Neuronal stem cell (in vitro differentiated cells): ENCODE results near the gene WHRN.

Source experiments
- DNase-seq: peaks from one replicate; pipeline ENCODE4 v3.0.0-alpha.2; 2013; ENCODE audit warnings: low spot score
- H2AFZ ChIP-seq: one replicate; pipeline ENCODE4 v1.6.1; 2013; ENCODE audit warnings: mild to moderate bottlenecking, low read length, inconsistent platforms
- H2AK5ac ChIP-seq: 2 replicates; pipeline ENCODE4 v1.6.1; 2013; ENCODE audit warnings: low read depth, mild to moderate bottlenecking, inconsistent platforms, low read length, moderate library complexity, mixed read lengths
- H2BK120ac ChIP-seq: 2 replicates; pipeline ENCODE4 v1.6.1; 2013; ENCODE audit warnings: low read depth, mild to moderate bottlenecking, inconsistent platforms, low read length, moderate library complexity, mixed read lengths
- H2BK12ac ChIP-seq: one replicate; pipeline ENCODE4 v1.6.1; 2013; ENCODE audit warnings: low read length, inconsistent platforms
- H2BK15ac ChIP-seq: 2 replicates; pipeline ENCODE4 v1.6.1; 2013; ENCODE audit warnings: mild to moderate bottlenecking, low read length, inconsistent platforms, mixed read lengths
- H2BK5ac ChIP-seq: one replicate; pipeline ENCODE4 v1.6.1; 2013; ENCODE audit warnings: inconsistent platforms, mild to moderate bottlenecking, low read length, moderate library complexity
- H3K14ac ChIP-seq: one replicate; pipeline ENCODE4 v1.6.1; 2013; ENCODE audit warnings: low read length, inconsistent platforms
- H3K18ac ChIP-seq: 2 replicates; pipeline ENCODE4 v1.6.1; 2013; ENCODE audit warnings: low read length, inconsistent platforms
- H3K23ac ChIP-seq: 2 replicates; pipeline ENCODE4 v1.6.1; 2013; ENCODE audit warnings: low read depth, mild to moderate bottlenecking, mixed read lengths, low read length, inconsistent platforms; ENCODE audit not compliant: poor library complexity
- H3K27ac ChIP-seq: replicated peaks from 3 replicates; pipeline ENCODE4 v1.5.1; 2013; ENCODE audit warnings: low read length, inconsistent platforms
- H3K27me3 ChIP-seq, 3 experiments: 2 replicates each; pipeline ENCODE4 v1.6.1; 2013; ENCODE audit warnings: low read length in 3 of 3, mild to moderate bottlenecking in 2 of 3, inconsistent platforms in 1 of 3, low read depth in 1 of 3, mixed read lengths in 1 of 3, moderate library complexity in 1 of 3; ENCODE audit not compliant: control insufficient read depth in 3 of 3, insufficient read depth in 3 of 3
- H3K36me3 ChIP-seq, 2 donors: replicated peaks in 1 of 2; 2 replicates each; pipeline ENCODE4 v1.6.1; 2013; ENCODE audit warnings: low read length in 2 of 2; ENCODE audit not compliant: control insufficient read depth in 2 of 2, insufficient read depth in 2 of 2
- H3K4ac ChIP-seq: 2 replicates; pipeline ENCODE4 v1.6.1; 2013; ENCODE audit warnings: inconsistent platforms, mild to moderate bottlenecking, low read length, moderate library complexity
- H3K4me1 ChIP-seq, 2 donors: 1 replicate in 1 of 2; 2 replicates in 1 of 2; pipeline ENCODE4 v1.6.1; 2013; ENCODE audit warnings: low read length in 2 of 2, low read depth in 1 of 2; ENCODE audit not compliant: control insufficient read depth in 2 of 2, insufficient read depth in 1 of 2
- H3K4me2 ChIP-seq: one replicate; pipeline ENCODE4 v1.6.1; 2013; ENCODE audit warnings: mild to moderate bottlenecking, low read length, inconsistent platforms; ENCODE audit not compliant: insufficient read depth, poor library complexity, severe bottlenecking
- H3K4me3 ChIP-seq, 2 donors: 2 replicates each; pipeline ENCODE4 v1.5.1; 2013; ENCODE audit warnings: low read length in 2 of 2, mild to moderate bottlenecking in 2 of 2, inconsistent platforms in 1 of 2, moderate library complexity in 1 of 2
- H3K79me1 ChIP-seq: one replicate; pipeline ENCODE4 v1.6.1; 2013; ENCODE audit warnings: low read depth, mild to moderate bottlenecking, inconsistent platforms, low read length, moderate library complexity
- H3K9ac ChIP-seq: one replicate; pipeline ENCODE4 v1.6.1; 2013; ENCODE audit warnings: mild to moderate bottlenecking, low read depth, low read length, inconsistent platforms; ENCODE audit not compliant: poor library complexity
- H3K9me3 ChIP-seq, 2 donors: replicated peaks in 1 of 2; 2 replicates each; pipeline versions ENCODE3 to v1.6.1; 2013; ENCODE audit warnings: low read length in 2 of 2, mild to moderate bottlenecking in 2 of 2, inconsistent platforms in 1 of 2, low read depth in 1 of 2, mixed read lengths in 1 of 2, moderate library complexity in 1 of 2; ENCODE audit not compliant: control insufficient read depth in 2 of 2, insufficient read depth in 1 of 2
- H4K8ac ChIP-seq: one replicate; pipeline ENCODE4 v1.6.1; 2013; ENCODE audit warnings: low read depth, mild to moderate bottlenecking, inconsistent platforms, low read length, moderate library complexity
- H4K91ac ChIP-seq: one replicate; pipeline ENCODE4 v1.6.1; 2013; ENCODE audit warnings: low read length, low read depth, mild to moderate bottlenecking, inconsistent platforms; ENCODE audit not compliant: poor library complexity
- WGBS, 2 donors: extraction: QIAGEN DNeasy Blood & Tissue Kit; methylation state at CpG; one replicate each; pipeline ENCODE4 v1.1.7; 2013; ENCODE audit warnings: missing lambda C conversion rate in 2 of 2, mixed read lengths in 1 of 2; ENCODE audit not compliant: insufficient read length in 2 of 2, insufficient replicate concordance in 1 of 2; ENCODE audit errors: extremely low coverage in 2 of 2; 5-methylcytosine and 5-hydroxymethylcytosine counted together

WHRN gene

DNA sequence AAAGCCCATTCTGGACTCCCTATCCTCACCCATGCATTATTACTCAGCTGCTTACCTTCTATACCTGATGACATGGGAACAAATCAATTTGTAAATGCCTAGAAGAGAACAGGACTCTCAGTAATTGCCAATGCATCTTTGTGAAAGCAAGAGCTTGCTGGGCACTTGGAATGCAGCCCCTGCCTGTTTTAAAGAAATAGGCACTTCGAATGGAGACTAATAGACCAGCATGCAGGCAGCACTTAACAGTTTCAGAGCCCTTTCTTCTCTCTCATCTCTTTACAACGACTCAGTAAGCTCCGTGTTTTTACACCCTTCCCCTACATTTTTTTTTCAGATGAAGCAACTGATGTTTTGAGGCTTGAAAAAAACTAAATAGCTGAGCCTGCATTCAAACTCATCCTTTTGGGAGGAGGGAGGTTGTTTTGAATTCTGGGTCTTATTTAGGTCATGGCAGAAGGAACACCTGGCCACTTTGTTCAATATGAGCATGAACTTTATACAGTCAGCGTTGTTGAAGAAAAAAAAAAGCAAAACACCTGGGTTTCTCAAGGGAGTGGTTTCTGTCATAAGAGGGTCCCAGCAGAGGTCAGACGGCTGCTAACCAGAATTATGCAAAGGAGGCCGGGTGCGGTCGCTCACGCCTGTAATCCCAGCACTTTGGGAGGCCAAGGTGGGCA lies 34.6 kb upstream of the WHRN start:
- H2BK12ac ChIP-seq = no peak overlapping the region
- H3K27me3 ChIP-seq = peaks cover 0 to 22% (median 0%) of the 10 kb centered on the region in 3 experiments
- H3K4me2 ChIP-seq = no peak overlapping the region
- no peaks in the 10 kb centered on the region for H3K9me3 ChIP-seq
- no peak overlapping the region for H4K91ac ChIP-seq
- H3K4me3 ChIP-seq = no peak overlapping the region
- no peaks in the 10 kb centered on the region for H3K36me3 ChIP-seq
- no peak overlapping the region for H4K8ac ChIP-seq
- H3K4me1 ChIP-seq = peaks cover 0 to 4% of the 10 kb centered on the region in 2 donors
- H3K18ac ChIP-seq = no peak overlapping the region
- H2AFZ ChIP-seq = no peak overlapping the region
- no peak overlapping the region for H3K27ac ChIP-seq
- no peak overlapping the region for H2AK5ac ChIP-seq
- H2BK5ac ChIP-seq = no peak overlapping the region
- no CpG with 5 or more reads among the region's 9 CpGs for WGBS, 2 donors
- no peak overlapping the region for H3K9ac ChIP-seq
- H3K79me1 ChIP-seq = no peaks in the 10 kb centered on the region
- H2BK15ac ChIP-seq = no peak overlapping the region
- no peak for DNase-seq
- H3K4ac ChIP-seq = no peak overlapping the region
- H3K14ac ChIP-seq = no peak overlapping the region
- H3K23ac ChIP-seq = no peak overlapping the region
- H2BK120ac ChIP-seq = no peak overlapping the region

DNA sequence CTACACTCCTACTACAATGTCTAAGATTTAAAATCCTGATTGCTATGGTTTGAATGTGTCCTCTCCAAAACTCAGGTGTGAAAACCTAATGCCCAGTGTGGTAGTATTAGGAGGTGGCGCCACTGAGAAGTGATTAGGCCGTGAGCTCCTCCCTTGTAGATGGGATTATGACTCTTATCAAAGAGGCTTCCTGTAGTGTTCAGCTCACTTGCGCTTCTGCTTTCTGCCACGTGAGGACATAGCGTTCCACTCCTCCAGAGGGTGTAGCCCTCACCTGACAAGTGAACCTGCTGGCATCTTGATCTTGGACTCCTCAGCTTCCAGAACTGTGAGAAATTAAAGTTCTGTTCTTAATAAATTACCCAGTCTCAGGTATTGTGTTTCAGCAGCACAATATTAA lies 33.0 kb upstream of the WHRN start:
- Histone ChIP-seq H3K14ac (no peak overlapping the region), H3K4me3 (no peak overlapping the region), H3K18ac (no peak overlapping the region), H3K4me2 (no peak overlapping the region), H3K9me3 (no peaks in the 10 kb centered on the region), H3K36me3 (no peaks in the 10 kb centered on the region), H2BK12ac (no peak overlapping the region), H2AFZ (no peak overlapping the region), H2BK5ac (no peak overlapping the region), H4K8ac (no peak overlapping the region), H2BK15ac (no peak overlapping the region), H3K79me1 (no peaks in the 10 kb centered on the region), H3K27ac (no peak overlapping the region), H4K91ac (no peak overlapping the region), H2BK120ac (no peak overlapping the region), H3K4ac (no peak overlapping the region), H3K27me3 (peaks cover 0 to 15% (median 0%) of the 10 kb centered on the region in 3 experiments), H2AK5ac (no peak overlapping the region), H3K9ac (no peak overlapping the region), H3K23ac (no peak overlapping the region), H3K4me1 (peaks cover 0 to 4% of the 10 kb centered on the region in 2 donors)
- WGBS, 2 donors = no CpG with 5 or more reads among the region's 5 CpGs
- no peak for DNase-seq

DNA sequence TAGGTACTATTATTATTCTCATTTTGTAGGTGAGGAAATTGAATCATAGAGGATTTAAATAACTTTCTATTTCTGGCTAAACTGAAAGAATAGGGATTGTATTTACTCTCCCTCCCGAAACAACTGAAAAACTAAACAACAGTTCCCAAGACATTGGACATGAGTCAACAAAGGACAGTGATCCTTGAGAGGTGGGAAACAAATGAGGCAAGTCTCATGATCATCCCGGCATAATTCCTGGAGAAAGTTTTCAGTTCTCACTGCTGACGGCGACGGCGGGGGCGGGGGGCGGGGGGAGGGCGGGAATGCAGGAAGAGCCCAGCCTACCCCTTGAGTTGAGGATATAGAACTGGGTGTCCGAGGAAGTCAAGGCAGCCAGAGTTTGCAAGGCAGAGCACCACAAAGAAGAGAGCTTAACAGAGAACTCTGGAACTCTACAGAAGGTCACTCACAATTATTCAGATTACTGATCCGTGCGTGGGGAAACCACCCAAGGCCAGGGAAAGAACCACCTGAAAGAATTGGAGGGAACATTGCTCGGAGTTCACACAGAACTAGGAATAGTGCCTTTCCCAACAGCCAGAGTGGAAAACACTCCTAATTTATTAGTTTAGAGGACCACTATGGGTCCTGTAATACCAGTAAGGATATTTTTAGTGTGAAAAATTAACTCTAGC lies 27.4 kb upstream of the WHRN start:
- no peak overlapping the region for H3K14ac ChIP-seq
- no peak overlapping the region for H3K4me2 ChIP-seq
- no peak overlapping the region for H3K18ac ChIP-seq
- H2AK5ac ChIP-seq = no peak overlapping the region
- H3K79me1 ChIP-seq = no peaks in the 10 kb centered on the region
- H3K23ac ChIP-seq = no peak overlapping the region
- H3K36me3 ChIP-seq = no peaks in the 10 kb centered on the region
- H3K4me3 ChIP-seq = no peak overlapping the region
- no peak overlapping the region for H2AFZ ChIP-seq
- H3K27me3 ChIP-seq = peaks cover 0 to 20% (median 0%) of the 10 kb centered on the region in 3 experiments
- no peak overlapping the region for H2BK15ac ChIP-seq
- DNase-seq = no peak
- H4K91ac ChIP-seq = no peak overlapping the region
- H2BK120ac ChIP-seq = no peak overlapping the region
- no peak overlapping the region for H2BK5ac ChIP-seq
- no peaks in the 10 kb centered on the region for H3K4me1 ChIP-seq
- no CpG with 5 or more reads among the region's 13 CpGs for WGBS, 2 donors
- H2BK12ac ChIP-seq = no peak overlapping the region
- H3K4ac ChIP-seq = no peak overlapping the region
- H4K8ac ChIP-seq = no peak overlapping the region
- H3K9ac ChIP-seq = no peak overlapping the region
- H3K9me3 ChIP-seq = no peaks in the 10 kb centered on the region
- H3K27ac ChIP-seq = no peak overlapping the region

DNA sequence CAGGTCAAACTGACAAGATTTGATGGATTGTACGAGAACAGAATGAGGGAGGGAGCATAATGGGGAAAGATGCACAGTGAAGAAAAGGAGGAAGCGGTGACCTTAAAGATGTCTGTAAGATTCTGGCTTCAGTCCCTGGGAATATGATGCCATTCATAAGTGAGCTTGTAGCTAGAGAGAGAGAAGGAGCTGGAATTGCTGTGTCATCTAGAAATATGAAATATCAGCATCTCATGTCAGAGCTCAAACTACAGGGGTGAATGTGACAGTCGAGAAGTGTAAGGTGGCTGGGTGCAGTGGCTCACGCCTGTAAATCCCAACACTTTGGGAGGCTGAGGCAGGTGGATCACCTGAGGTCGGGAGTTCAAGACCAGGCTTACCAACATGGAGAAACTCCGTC lies 24.0 kb upstream of the WHRN start:
- H2BK15ac ChIP-seq = no peak overlapping the region
- H3K14ac ChIP-seq = no peak overlapping the region
- no peaks in the 10 kb centered on the region for H3K9me3 ChIP-seq
- H3K4me1 ChIP-seq = no peaks in the 10 kb centered on the region
- no peaks in the 10 kb centered on the region for H3K79me1 ChIP-seq
- no peak overlapping the region for H3K4ac ChIP-seq
- no peak overlapping the region for H4K8ac ChIP-seq
- H2BK120ac ChIP-seq = no peak overlapping the region
- no peak for DNase-seq
- no peak overlapping the region for H3K27ac ChIP-seq
- no peaks in the 10 kb centered on the region for H3K36me3 ChIP-seq
- H3K9ac ChIP-seq = peak overlapping the region; percentile 86
- no peak overlapping the region for H2BK12ac ChIP-seq
- WGBS, 2 donors = no CpG with 5 or more reads among the region's 6 CpGs
- no peak overlapping the region for H3K4me3 ChIP-seq
- H3K4me2 ChIP-seq = no peak overlapping the region
- H3K27me3 ChIP-seq = peaks cover 0 to 27% (median 0%) of the 10 kb centered on the region in 3 experiments
- no peak overlapping the region for H3K23ac ChIP-seq
- no peak overlapping the region for H4K91ac ChIP-seq
- no peak overlapping the region for H3K18ac ChIP-seq
- H2AFZ ChIP-seq = no peak overlapping the region
- H2AK5ac ChIP-seq = no peak overlapping the region
- H2BK5ac ChIP-seq = no peak overlapping the region
